ENCODE measurements around the gene CSH2. TPM values are rescaled to one million over a fixed set of nuclear protein-coding genes. Genes with fewer than 3 reads are reported as not detected.
"Not testable (repeated sequence)": the region's sequence is repeated elsewhere in the genome, so short reads cannot be mapped to it uniquely, and the experiment has no call there.

Gene CSH2
- total RNA-seq: 0.10 TPM

GRCh38 chr17:63873577-63873976 is at the start of gene CSH2:
TSS of gene CSH2 (minus strand) at chr17:63873677. CDS start at chr17:63873614, 63 bp downstream.
- H3K4me1 ChIP-seq (ENCODE audit: insufficient read depth, low read length); H3K27me3 ChIP-seq (ENCODE audit: insufficient read depth, low read length); H3K4me3 ChIP-seq (ENCODE audit: low read length); H3K9me3 ChIP-seq (ENCODE audit: low read depth, low read length): not testable (repeated sequence)

DNA sequence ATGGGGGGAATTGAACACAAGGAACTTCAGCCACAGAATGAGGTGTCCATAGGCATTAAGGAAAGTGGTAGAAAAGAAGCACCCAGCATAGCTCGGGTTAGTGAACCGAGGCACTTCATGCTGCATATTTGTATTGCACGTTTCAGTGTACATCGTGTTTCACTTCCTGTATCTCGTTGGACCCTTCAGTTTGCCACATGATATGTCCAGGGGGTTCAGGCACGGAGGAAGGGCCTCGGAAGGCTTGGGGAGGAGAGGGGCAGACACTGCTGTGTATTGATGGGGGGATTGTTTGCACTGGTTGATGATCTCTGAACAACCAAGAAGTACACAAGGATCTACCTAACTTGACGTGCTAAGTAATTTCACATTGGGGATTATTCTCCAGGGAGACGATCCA is 48.9 kb upstream of the CSH2 start:
- H3K4me3 ChIP-seq (ENCODE audit: low read length); H3K9me3 ChIP-seq (ENCODE audit: low read depth, low read length); H3K27me3 ChIP-seq (ENCODE audit: insufficient read depth, low read length): not testable (repeated sequence)
- peaks cover 44% of the 10 kb centered on the region for H3K4me1 ChIP-seq (ENCODE audit: insufficient read depth, low read length)

DNA sequence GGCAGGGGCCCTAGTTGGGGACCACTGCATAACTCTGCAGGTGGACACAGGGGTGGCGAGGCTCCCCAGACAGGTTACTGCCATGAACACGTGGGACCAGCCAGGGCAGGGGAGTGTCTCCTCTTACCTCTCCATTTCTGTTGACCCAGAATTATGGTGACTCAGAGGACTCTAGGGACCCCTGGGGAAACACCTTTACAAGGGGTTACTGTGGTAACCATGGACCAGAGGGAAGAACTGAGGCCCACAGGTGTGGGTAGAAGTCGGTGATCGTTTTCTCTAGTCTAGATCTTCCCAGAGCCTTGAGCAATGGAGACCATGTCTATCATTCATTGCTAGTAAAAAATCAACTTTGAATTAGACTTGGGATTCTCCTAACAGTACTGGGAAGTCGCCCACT is 47.3 kb upstream of the CSH2 start:
- peaks cover 36% of the 10 kb centered on the region for H3K4me1 ChIP-seq (ENCODE audit: insufficient read depth, low read length)
- not testable (repeated sequence) for H3K4me3 ChIP-seq (ENCODE audit: low read length); H3K9me3 ChIP-seq (ENCODE audit: low read depth, low read length); H3K27me3 ChIP-seq (ENCODE audit: insufficient read depth, low read length)

DNA sequence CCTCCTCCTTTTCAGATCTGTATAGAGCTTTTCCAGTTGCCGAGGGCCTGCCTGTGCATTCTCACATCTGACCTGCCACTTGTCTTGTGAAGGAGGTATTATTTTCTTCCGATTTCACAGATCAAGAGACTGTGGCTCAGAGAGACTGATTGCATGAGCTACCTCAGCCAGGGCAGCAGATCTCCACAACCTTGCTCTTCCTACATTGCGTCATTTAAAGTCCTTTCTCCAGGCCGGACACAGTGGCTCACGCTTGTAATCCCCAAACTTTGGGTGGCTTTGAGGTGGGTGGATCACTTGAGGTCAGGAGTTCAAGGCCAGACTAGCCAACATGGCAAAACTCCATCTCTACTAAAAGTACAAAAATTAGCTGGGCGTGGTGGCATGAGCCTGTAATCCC is 46.6 kb upstream of the CSH2 start:
- H3K4me3 ChIP-seq (ENCODE audit: low read length); H3K27me3 ChIP-seq (ENCODE audit: insufficient read depth, low read length); H3K9me3 ChIP-seq (ENCODE audit: low read depth, low read length): not testable (repeated sequence)
- H3K4me1 ChIP-seq (ENCODE audit: insufficient read depth, low read length): peaks cover 38% of the 10 kb centered on the region

- Histone ChIP-seq H3K27me3 (ENCODE audit: insufficient read depth, low read length) (no peaks in the 10 kb centered on the region), H3K4me1 (ENCODE audit: insufficient read depth, low read length) (peaks cover 31% of the 10 kb centered on the region), H3K4me3 (ENCODE audit: low read length) (no peak overlapping the region), H3K9me3 (ENCODE audit: low read depth, low read length) (no peaks in the 10 kb centered on the region)
These were observed 45.8 kb upstream of the CSH2 start for GRCh38 chr17:63919311-63919723.

DNA sequence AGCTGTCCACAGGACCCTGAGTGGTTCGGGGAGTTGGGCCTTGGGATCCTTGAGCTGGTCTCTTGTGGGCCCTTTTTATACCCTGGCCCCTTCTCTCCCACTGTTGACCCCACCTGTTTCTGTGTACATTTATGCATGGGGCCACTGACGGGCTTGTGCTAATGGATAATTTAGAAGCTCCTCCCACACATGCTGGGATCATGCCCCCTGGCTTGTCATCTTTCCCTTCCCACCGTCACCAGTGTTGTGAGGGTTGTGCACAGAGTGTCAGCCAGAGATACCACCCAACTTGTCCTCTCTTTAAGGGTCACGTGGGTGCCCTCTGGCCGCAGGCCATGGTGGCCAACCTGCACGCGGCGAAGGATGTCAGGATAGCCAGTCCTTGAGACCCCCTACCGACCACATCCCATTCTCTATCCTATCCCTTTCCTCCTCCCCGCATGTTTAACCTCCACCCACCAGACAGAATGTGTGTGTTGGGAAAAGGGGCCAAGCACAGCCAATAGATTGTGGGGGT is 45.4 kb upstream of the CSH2 start, which contains the start of gene GH1:
TSS of gene GH1 (minus strand) at position 51 of the 517 bp plus-strand sequence. CDS start 63 bp downstream, outside the sequence.
- H3K27me3 ChIP-seq (ENCODE audit: insufficient read depth, low read length); H3K4me3 ChIP-seq (ENCODE audit: low read length); H3K9me3 ChIP-seq (ENCODE audit: low read depth, low read length): not testable (repeated sequence)
- peaks cover 27% of the 10 kb centered on the region for H3K4me1 ChIP-seq (ENCODE audit: insufficient read depth, low read length)

GRCh38 chr17:63918305-63918704 is 44.8 kb upstream of the CSH2 start:
- H3K9me3 ChIP-seq (ENCODE audit: low read depth, low read length): no peaks in the 10 kb centered on the region
- peaks cover 22% of the 10 kb centered on the region for H3K4me1 ChIP-seq (ENCODE audit: insufficient read depth, low read length)
- no peaks in the 10 kb centered on the region for H3K27me3 ChIP-seq (ENCODE audit: insufficient read depth, low read length)
- H3K4me3 ChIP-seq (ENCODE audit: low read length): no peak overlapping the region

DNA sequence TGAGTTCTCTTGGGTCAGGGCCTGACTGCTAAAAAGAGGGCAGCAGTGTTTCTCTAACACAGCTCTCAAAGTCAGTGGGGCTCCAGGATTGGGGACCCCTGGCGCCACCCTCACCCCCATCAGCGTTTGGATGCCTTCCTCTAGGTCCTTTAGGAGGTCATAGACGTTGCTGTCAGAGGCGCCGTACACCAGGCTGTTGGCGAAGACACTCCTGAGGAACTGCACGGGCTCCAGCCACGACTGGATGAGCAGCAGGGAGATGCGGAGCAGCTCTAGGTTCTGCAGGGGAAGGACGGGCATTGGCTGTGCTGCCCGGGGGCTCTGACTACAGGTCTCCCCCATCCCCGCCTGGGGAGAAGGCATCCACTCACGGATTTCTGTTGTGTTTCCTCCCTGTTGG is 44.2 kb upstream of the CSH2 start:
- H3K4me1 ChIP-seq (ENCODE audit: insufficient read depth, low read length): peaks cover 22% of the 10 kb centered on the region
- H3K27me3 ChIP-seq (ENCODE audit: insufficient read depth, low read length): no peaks in the 10 kb centered on the region
- H3K9me3 ChIP-seq (ENCODE audit: low read depth, low read length): no peaks in the 10 kb centered on the region
- H3K4me3 ChIP-seq (ENCODE audit: low read length): no peak overlapping the region

DNA sequence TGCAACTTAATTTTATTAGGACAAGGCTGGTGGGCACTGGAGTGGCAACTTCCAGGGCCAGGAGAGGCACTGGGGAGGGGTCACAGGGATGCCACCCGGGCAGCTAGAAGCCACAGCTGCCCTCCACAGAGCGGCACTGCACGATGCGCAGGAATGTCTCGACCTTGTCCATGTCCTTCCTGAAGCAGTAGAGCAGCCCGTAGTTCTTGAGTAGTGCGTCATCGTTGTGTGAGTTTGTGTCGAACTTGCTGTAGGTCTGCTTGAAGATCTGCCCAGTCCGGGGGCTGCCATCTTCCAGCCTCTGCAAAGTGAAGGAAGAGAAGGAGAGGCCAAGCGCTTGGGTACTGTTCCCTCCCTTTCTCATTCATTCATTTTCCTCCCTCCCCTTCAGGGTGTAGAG is 43.7 kb upstream of the CSH2 start:
- peaks cover 21% of the 10 kb centered on the region for H3K4me1 ChIP-seq (ENCODE audit: insufficient read depth, low read length)
- H3K27me3 ChIP-seq (ENCODE audit: insufficient read depth, low read length); H3K9me3 ChIP-seq (ENCODE audit: low read depth, low read length); H3K4me3 ChIP-seq (ENCODE audit: low read length): not testable (repeated sequence)

GRCh38 chr17:63916566-63917185 is 43.2 kb upstream of the CSH2 start:
- Histone ChIP-seq H3K4me3 (ENCODE audit: low read length) (no peak overlapping the region), H3K27me3 (ENCODE audit: insufficient read depth, low read length) (no peaks in the 10 kb centered on the region), H3K9me3 (ENCODE audit: low read depth, low read length) (no peaks in the 10 kb centered on the region), H3K4me1 (ENCODE audit: insufficient read depth, low read length) (peaks cover 19% of the 10 kb centered on the region)

DNA sequence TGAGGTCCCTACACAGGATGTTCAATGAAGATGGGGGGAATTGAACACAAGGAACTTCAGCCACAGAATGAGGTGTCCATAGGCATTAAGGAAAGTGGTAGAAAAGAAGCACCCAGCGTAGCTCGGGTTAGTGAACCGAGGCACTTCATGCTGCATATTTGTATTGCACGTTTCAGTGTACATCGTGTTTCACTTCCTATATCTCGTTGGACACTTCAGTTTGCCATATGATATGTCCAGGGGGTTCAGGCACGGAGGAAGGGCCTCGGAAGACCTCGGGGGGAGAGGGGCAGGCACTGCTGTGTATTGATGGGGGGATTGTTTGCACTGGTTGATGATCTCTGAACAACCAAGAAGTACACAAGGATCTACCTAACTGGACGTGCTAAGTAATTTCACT is 42.3 kb upstream of the CSH2 start:
- not testable (repeated sequence) for H3K9me3 ChIP-seq (ENCODE audit: low read depth, low read length); H3K4me3 ChIP-seq (ENCODE audit: low read length); H3K27me3 ChIP-seq (ENCODE audit: insufficient read depth, low read length)
- peaks cover 19% of the 10 kb centered on the region for H3K4me1 ChIP-seq (ENCODE audit: insufficient read depth, low read length)

- H3K27me3 ChIP-seq (ENCODE audit: insufficient read depth, low read length): no peaks in the 10 kb centered on the region
- H3K4me3 ChIP-seq (ENCODE audit: low read length): no peak overlapping the region
- no peaks in the 10 kb centered on the region for H3K9me3 ChIP-seq (ENCODE audit: low read depth, low read length)
- H3K4me1 ChIP-seq (ENCODE audit: insufficient read depth, low read length): peaks cover 12% of the 10 kb centered on the region
These were observed 41.0 kb upstream of the CSH2 start for GRCh38 chr17:63914471-63914870.

DNA sequence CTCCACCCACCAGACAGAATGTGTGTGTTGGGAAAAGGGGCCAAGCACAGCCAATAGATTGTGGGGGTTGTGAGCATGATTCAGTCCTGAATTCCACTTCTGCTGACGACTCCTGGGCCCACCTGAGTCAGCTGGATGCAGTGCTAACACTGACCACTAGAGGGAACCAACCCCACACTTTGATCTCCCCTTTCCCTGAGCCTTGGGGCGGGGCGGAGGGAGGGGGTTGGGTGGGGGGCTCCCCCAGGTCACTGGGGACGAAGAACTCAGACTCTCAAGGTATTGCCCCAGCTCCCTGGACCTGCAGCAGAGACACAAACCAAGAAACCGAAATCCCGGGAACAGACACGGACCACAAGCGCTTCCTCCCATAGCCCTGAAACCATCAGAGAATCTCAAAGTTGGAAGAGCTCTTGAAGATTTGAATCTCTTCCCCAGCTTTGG is 38.2 kb upstream of the CSH2 start:
- H3K4me3 ChIP-seq (ENCODE audit: low read length): no peak overlapping the region
- H3K4me1 ChIP-seq (ENCODE audit: insufficient read depth, low read length): peaks cover 6% of the 10 kb centered on the region
- H3K27me3 ChIP-seq (ENCODE audit: insufficient read depth, low read length): no peaks in the 10 kb centered on the region
- H3K9me3 ChIP-seq (ENCODE audit: low read depth, low read length): no peaks in the 10 kb centered on the region

- H3K27me3 ChIP-seq (ENCODE audit: insufficient read depth, low read length): no peaks in the 10 kb centered on the region
- H3K4me3 ChIP-seq (ENCODE audit: low read length): no peak within 1 kb of the TSS
- peaks cover 6% of the 10 kb centered on the region for H3K4me1 ChIP-seq (ENCODE audit: insufficient read depth, low read length)
- H3K9me3 ChIP-seq (ENCODE audit: low read depth, low read length): no peaks in the 10 kb centered on the region
These were observed 37.7 kb upstream of the CSH2 start, which contains the start of gene CSHL1 for GRCh38 chr17:63911041-63911635. TSS of gene CSHL1 (minus strand) at chr17:63911258. CDS start at chr17:63911196, 62 bp downstream.

DNA sequence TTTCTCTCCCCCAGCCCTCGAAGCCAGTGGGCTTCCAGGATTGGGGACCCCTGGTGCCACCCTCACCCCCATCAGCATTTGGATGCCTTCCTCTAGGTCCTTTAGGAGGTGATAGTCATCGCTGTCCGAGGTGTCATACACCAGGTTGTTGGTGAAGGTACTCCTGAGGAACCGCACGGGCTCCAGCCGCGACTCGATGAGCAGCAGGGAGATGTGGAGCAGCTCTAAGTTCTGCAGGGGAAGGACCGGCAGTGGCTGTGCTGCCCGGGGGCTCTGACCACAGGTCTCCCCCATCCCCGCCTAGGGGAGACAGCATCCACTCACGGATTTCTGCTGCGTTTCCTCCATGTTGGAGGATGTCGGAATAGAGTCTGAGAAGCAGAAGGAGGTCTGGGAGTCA is 36.6 kb upstream of the CSH2 start:
- no peaks in the 10 kb centered on the region for H3K4me1 ChIP-seq (ENCODE audit: insufficient read depth, low read length)
- no peaks in the 10 kb centered on the region for H3K9me3 ChIP-seq (ENCODE audit: low read depth, low read length)
- H3K4me3 ChIP-seq (ENCODE audit: low read length): no peak overlapping the region
- no peaks in the 10 kb centered on the region for H3K27me3 ChIP-seq (ENCODE audit: insufficient read depth, low read length)

GRCh38 chr17:63909586-63909985 is 36.1 kb upstream of the CSH2 start:
- H3K4me1 ChIP-seq (ENCODE audit: insufficient read depth, low read length); H3K27me3 ChIP-seq (ENCODE audit: insufficient read depth, low read length); H3K9me3 ChIP-seq (ENCODE audit: low read depth, low read length); H3K4me3 ChIP-seq (ENCODE audit: low read length): not testable (repeated sequence)

Data from mononuclear cell (primary cell).